BE2C (cell line): Measurements from ENCODE around the gene MAPK8IP1.

Source experiments
- DNase-seq: peaks from one replicate; pipeline ENCODE4 v3.0.0-alpha.2; 2020
- H3K27me3 ChIP-seq: fragments of 250-450 bp; sonication (Bioruptor Pico); 2 replicates; pipeline ENCODE4 v1.5.1; 2020; ENCODE audit warnings: mild to moderate bottlenecking
- H3K36me3 ChIP-seq: fragments of 250-450 bp; sonication (Bioruptor Pico); 2 replicates; pipeline ENCODE4 v1.5.1; 2020; ENCODE audit warnings: mild to moderate bottlenecking
- H3K4me1 ChIP-seq: fragments of 250-450 bp; sonication (Bioruptor Pico); 2 replicates; pipeline ENCODE4 v1.5.1; 2020
- H3K4me3 ChIP-seq: 2 replicates; pipeline ENCODE4 v1.5.1; 2011; ENCODE audit warnings: low read depth, low read length
- H3K9me3 ChIP-seq: fragments of 250-450 bp; sonication (Bioruptor Pico); 2 replicates; pipeline ENCODE4 v1.5.1; 2020
- CTCF ChIP-seq: IDR thresholded peaks from 2 replicates; pipeline ENCODE4 v1.5.1; 2012; ENCODE audit warnings: mild to moderate bottlenecking, low read depth, low read length

MAPK8IP1 gene

GRCh38 chr11:45886816-45887520 lies 1.5 kb downstream of the MAPK8IP1 start:
- Histone ChIP-seq H3K27me3 (no peaks in the 10 kb centered on the region), H3K4me3 (peak overlapping the region; percentile 74), H3K4me1 (peaks cover 13% of the 10 kb centered on the region), H3K36me3 (peaks cover 3% of the 10 kb centered on the region; the same call in 1 of the 2 replicates), H3K9me3 (no peaks in the 10 kb centered on the region)
- no peak for TF ChIP-seq CTCF
- no peak for DNase-seq

GRCh38 chr11:45887587-45887986 lies 2.1 kb downstream of the MAPK8IP1 start:
- no peak for TF ChIP-seq CTCF
- no peak for DNase-seq
- peaks cover 7% of the 10 kb centered on the region for H3K4me1 ChIP-seq
- no peaks in the 10 kb centered on the region for H3K9me3 ChIP-seq
- H3K4me3 ChIP-seq = no peak overlapping the region
- H3K36me3 ChIP-seq = peaks cover 2% of the 10 kb centered on the region; the same call in 1 of the 2 replicates
- H3K27me3 ChIP-seq = no peaks in the 10 kb centered on the region

- no peak for DNase-seq
- H3K4me3 ChIP-seq = no peak overlapping the region
- H3K36me3 ChIP-seq = no peaks in the 10 kb centered on the region
- no peaks in the 10 kb centered on the region for H3K9me3 ChIP-seq
- H3K4me1 ChIP-seq = 0 out of 2 replicates have a peak, but pooled peaks cover 3% of the 10 kb centered on the region
- no peak for TF ChIP-seq CTCF
- H3K27me3 ChIP-seq = no peaks in the 10 kb centered on the region
These were observed 4.1 kb downstream of the MAPK8IP1 start for GRCh38 chr11:45889555-45889954.

GRCh38 chr11:45889966-45890365 lies 4.5 kb downstream of the MAPK8IP1 start:
- H3K4me1 ChIP-seq = 0 out of 2 replicates have a peak, but pooled peaks cover 3% of the 10 kb centered on the region
- no peaks in the 10 kb centered on the region for H3K27me3 ChIP-seq
- no peaks in the 10 kb centered on the region for H3K36me3 ChIP-seq
- no peak overlapping the region for H3K4me3 ChIP-seq
- no peak for DNase-seq
- TF ChIP-seq CTCF = no peak
- no peaks in the 10 kb centered on the region for H3K9me3 ChIP-seq

GRCh38 chr11:45890886-45891550 lies 5.6 kb downstream of the MAPK8IP1 start:
- DNase-seq = no peak
- H3K9me3 ChIP-seq = no peaks in the 10 kb centered on the region
- no peak for TF ChIP-seq CTCF
- no peaks in the 10 kb centered on the region for H3K27me3 ChIP-seq
- peaks cover 3% of the 10 kb centered on the region for H3K4me1 ChIP-seq
- no peaks in the 10 kb centered on the region for H3K36me3 ChIP-seq
- H3K4me3 ChIP-seq = no peak overlapping the region

GRCh38 chr11:45892856-45893255 lies 7.4 kb downstream of the MAPK8IP1 start:
- Histone ChIP-seq H3K36me3 (no peaks in the 10 kb centered on the region), H3K4me3 (no peak overlapping the region), H3K4me1 (peaks cover 16% of the 10 kb centered on the region), H3K27me3 (no peaks in the 10 kb centered on the region), H3K9me3 (no peaks in the 10 kb centered on the region)
- DNase-seq = no peak
- TF ChIP-seq CTCF = no peak
